ENCODE results near the gene GRXCR2. TPM values are rescaled to one million over a fixed set of nuclear protein-coding genes. Genes with fewer than 3 reads are reported as not detected.

GRXCR2 gene, protein sequence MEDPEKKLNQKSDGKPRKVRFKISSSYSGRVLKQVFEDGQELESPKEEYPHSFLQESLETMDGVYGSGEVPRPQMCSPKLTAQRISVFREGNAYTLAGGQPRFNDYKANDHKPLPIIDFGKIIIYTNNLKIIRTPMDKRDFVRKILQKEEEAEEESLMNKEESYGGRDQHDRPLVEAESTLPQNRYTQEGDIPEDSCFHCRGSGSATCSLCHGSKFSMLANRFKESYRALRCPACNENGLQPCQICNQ
- not detected in 5 replicates for total RNA-seq (2022; extraction: Qiagen RNA extraction; ENCODE audit: low read depth)

DNA sequence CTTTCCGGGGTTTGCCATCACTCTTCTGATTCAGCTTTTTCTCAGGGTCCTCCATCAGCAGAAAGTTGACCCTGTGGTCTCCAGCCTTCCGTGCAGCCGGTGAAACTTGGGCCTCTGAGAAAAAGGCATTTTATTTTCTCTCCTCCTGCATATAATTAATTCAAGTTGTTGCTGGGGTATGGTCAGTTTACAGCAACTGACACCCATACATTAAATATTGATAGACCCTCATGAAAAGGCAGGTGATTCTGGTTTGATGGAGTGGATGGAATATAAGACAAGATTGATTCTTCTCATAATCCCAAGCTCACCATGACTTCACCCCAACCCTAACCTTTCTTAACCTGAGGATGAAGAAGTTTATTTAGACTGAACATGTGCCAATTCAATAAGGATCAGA is at the start of gene GRXCR2:
TSS of gene GRXCR2 (minus strand) at position 101 of the 400 bp plus-strand sequence. CDS start at position 55, 46 bp downstream.

DNA sequence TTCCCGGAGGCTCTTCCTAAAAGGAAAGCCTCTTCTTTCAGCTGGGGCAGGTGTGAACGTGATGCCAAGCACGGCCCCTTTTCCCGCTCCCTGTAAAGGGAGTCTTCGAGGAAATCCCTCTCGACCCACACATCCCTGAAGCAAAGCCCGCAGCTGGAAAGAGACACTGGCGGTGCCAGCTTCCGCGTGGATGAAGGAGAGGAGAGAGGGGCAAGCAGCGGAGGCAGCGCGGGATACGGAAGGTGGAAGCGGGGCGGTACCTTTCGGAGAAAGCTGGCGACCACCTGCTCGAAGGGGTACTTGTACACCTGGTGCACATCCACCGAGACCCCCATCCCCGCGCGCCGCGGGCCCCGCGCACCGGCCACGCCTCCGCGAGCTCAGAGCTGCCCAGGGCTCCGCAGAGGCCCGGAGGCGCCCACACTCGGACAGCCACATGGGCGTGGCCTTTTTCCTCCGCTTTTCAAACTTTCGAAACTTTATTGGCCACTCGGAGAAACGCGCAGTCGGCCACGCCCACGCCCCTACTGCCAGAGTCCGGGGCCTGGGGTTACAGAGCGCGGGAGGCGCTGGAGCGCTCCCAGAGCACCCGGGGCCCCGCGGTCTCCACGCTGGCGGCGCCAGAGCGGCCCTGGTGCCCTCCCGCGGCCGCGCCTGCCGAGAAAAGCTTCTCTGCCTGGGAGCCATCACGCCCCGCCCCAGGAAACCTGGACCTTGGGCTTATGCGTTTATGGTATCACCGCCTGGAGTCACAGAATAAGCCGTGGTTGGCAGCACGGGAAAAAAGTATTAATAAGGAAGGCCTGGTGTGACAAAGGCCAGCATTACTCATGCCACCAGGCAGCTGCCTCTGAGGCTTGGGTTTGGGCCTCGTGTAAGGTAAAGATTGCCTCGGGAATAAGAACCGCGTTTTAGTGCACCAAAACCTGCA is 37.6 kb downstream of the GRXCR2 start, which contains the start of gene PRELID2:
TSS of gene PRELID2 (minus strand) at position 426 of the 931 bp plus-strand sequence. CDS start at position 335, 91 bp downstream.

Other genes starting within 250 kb of the GRXCR2 start
- 6.8 to 10.9 TPM (median 7.8 TPM) in 5 replicates for gene PRELID2, start 37.7 kb downstream of the GRXCR2 start, total RNA-seq (2022; extraction: Qiagen RNA extraction; ENCODE audit: low read depth)
- gene SH3RF2, start 63.6 kb upstream of the GRXCR2 start, total RNA-seq (2022; extraction: Qiagen RNA extraction; ENCODE audit: low read depth), result 2.9 to 3.8 TPM (median 3.2 TPM) in 5 replicates
- gene PLAC8L1, start 232.6 kb upstream of the GRXCR2 start, total RNA-seq (2022; extraction: Qiagen RNA extraction; ENCODE audit: low read depth), result 0.29 TPM in 1 of 5 replicates, not detected in the others

Measured in A549 treated with RU486 at 1 μM for 4 hours (cell line).